Transverse colon (tissue), 4 donors: Measurements from ENCODE around the gene OGFOD1. TPM values are rescaled to one million over a fixed set of nuclear protein-coding genes. Genes with fewer than 3 reads are reported as not detected.

Source experiments
- DNase-seq: peaks from one replicate; pipeline ENCODE4 v3.0.0-alpha.2; 2019
- H3K27ac ChIP-seq, 4 donors: fragments of 200-600 bp; sonication (generic); 2 replicates each; pipeline ENCODE4 v1.5.1; 2016 to 2018; ENCODE audit warnings: inconsistent platforms in 4 of 4
- H3K27me3 ChIP-seq: fragments of 200-600 bp; sonication (generic); 2 replicates; pipeline ENCODE4 v1.5.1; 2017; ENCODE audit warnings: inconsistent platforms
- H3K36me3 ChIP-seq, 4 donors: fragments of 200-600 bp; sonication (generic); 2 replicates each; pipeline ENCODE4 v1.5.1; 2017 to 2019; ENCODE audit warnings: inconsistent platforms in 4 of 4
- H3K4me1 ChIP-seq, 4 donors: fragments of 200-600 bp; sonication (generic); 2 replicates each; pipeline ENCODE4 v1.5.1; 2017 to 2020; ENCODE audit warnings: inconsistent platforms in 4 of 4
- H3K4me3 ChIP-seq, 4 donors: fragments of 200-600 bp; sonication (generic); 1 replicate in 1 of 4; 2 replicates in 3 of 4; pipeline versions ENCODE4 v1.5.1 to v1.6.1; 2017 to 2019; ENCODE audit warnings: inconsistent platforms in 4 of 4
- H3K9me3 ChIP-seq, 2 donors: fragments of 200-600 bp; sonication (generic); 2 replicates each; pipeline ENCODE4 v1.5.1; 2017 to 2019; ENCODE audit warnings: inconsistent platforms in 2 of 2
- CTCF ChIP-seq, 5 experiments: fragments of 200-600 bp in 3 of 5; fragments of 450-650 bp in 2 of 5; sonication (generic) in 3 of 5; IDR thresholded peaks; 1 replicate in 2 of 5; 2 replicates in 3 of 5; pipeline ENCODE4 v1.5.1; 2016 to 2017; ENCODE audit warnings: antibody characterized with exemption in 5 of 5, inconsistent platforms in 3 of 5, mild to moderate bottlenecking in 2 of 5, moderate library complexity in 1 of 5
- EP300 ChIP-seq: sonication (generic); formaldehyde crosslinking; IDR thresholded peaks from one replicate; pipeline ENCODE4 v1.6.1; 2017; ENCODE audit warnings: antibody characterized with exemption, low read depth
- POLR2A ChIP-seq: fragments of 450-650 bp; IDR thresholded peaks from one replicate; pipeline ENCODE4 v1.6.1; 2016; ENCODE audit warnings: antibody characterized with exemption, mild to moderate bottlenecking, moderate library complexity
- POLR2AphosphoS5 ChIP-seq, 3 donors: sonication (generic); formaldehyde crosslinking; IDR thresholded peaks; one replicate each; pipeline ENCODE4 v1.6.1; 2016; ENCODE audit warnings: antibody characterized with exemption in 3 of 3
- WGBS, 2 donors: methylation state at CpG; one replicate each; pipeline ENCODE4 v1.1.5; 2018; ENCODE audit warnings: low coverage in 1 of 2; 5-methylcytosine and 5-hydroxymethylcytosine counted together
- in situ Hi-C, 4 donors: fragments of 200-750 bp; cut with MboI; loops; one replicate each; pipeline versions ENCODE4 v1.15.0 to v1.15.1; 2017; ENCODE audit warnings: low sequenced_read_pairs in 3 of 4, low pct_ligation_motif_present in 1 of 4, low pct_unique_long_range_greater_than_20kb in 1 of 4
- intact Hi-C: fragments of 100-400 bp; cut with DNase I; formaldehyde crosslinking; loops from one replicate; pipeline ENCODE4 v1.15.1; 2023; ENCODE audit warnings: low total_unique reads
- total RNA-seq, 4 donors: library from RNA; depleted of rRNA; stranded (reverse); fragments of >200 nt; gene quantifications; one replicate each; pipeline ENCODE4 v1.1.0, GENCODE V29; 2016

Gene OGFOD1
- total RNA-seq, 4 donors from 2014 or later = 2.8 to 22.5 (median 9.5) TPM

- DNase-seq = peak; percentile 94
- TF ChIP-seq CTCF (IDR thresholded peaks at IDR 0.05) (peak in 1 of 5 experiments; percentile 44), POLR2AphosphoS5 (IDR thresholded peaks at IDR 0.05) (peak; percentile 84 to 90 (median 84)), POLR2A (peak; percentile 89), EP300 (no peak)
- no peaks in the 10 kb centered on the region for H3K9me3 ChIP-seq
- in situ Hi-C loops = no loop called here
- no peaks in the 10 kb centered on the region for H3K27me3 ChIP-seq
- H3K27ac ChIP-seq = peak within 1 kb of the TSS; percentile 86 to 95 (median 90)
- intact Hi-C loops = no loop called here
- H3K4me1 ChIP-seq = peaks cover 9 to 29% (median 15%) of the 10 kb centered on the region in 4 donors
- no peaks in the 10 kb centered on the region for H3K36me3 ChIP-seq
- peak within 1 kb of the TSS; percentile 33 to 82 (median 62) for H3K4me3 ChIP-seq
- 1% methylated on average over 52 of the region's 65 CpGs; no CpG with 5 or more reads in 1 of the 2 donors for WGBS, 2 donors
Measured at GRCh38 chr16:56519459-56520250, 68.3 kb downstream of the OGFOD1 start, which contains the start of gene BBS2. Gene BBS2 (minus strand): TSS chr16:56520024. CDS start chr16:56519862, 162 bp downstream.

GRCh38 chr16:56520251-56520577 is 68.9 kb downstream of the OGFOD1 start:
- no peak for DNase-seq
- peaks cover 9 to 29% (median 15%) of the 10 kb centered on the region in 4 donors for H3K4me1 ChIP-seq
- intact Hi-C loops (no loop called here), in situ Hi-C loops (no loop called here)
- H3K4me3 ChIP-seq = peak overlapping the region in 3 of 4 donors; percentile 49 to 82 (median 76)
- no peaks in the 10 kb centered on the region for H3K36me3 ChIP-seq
- peak overlapping the region; percentile 86 to 95 (median 90) for H3K27ac ChIP-seq
- no peaks in the 10 kb centered on the region for H3K27me3 ChIP-seq
- 17 to 18% methylated on average over 2 to 4 of the region's 4 CpGs for WGBS, 2 donors
- H3K9me3 ChIP-seq = no peaks in the 10 kb centered on the region
- no peak for TF ChIP-seq EP300
- no peak for TF ChIP-seq POLR2A
- no peak for TF ChIP-seq POLR2AphosphoS5 (IDR thresholded peaks at IDR 0.05)
- no peak for TF ChIP-seq CTCF (IDR thresholded peaks at IDR 0.05)

- TF ChIP-seq POLR2A = no peak
- no peak for TF ChIP-seq POLR2AphosphoS5 (IDR thresholded peaks at IDR 0.05)
- TF ChIP-seq CTCF (IDR thresholded peaks at IDR 0.05) = no peak
- no peak for TF ChIP-seq EP300
- no peaks in the 10 kb centered on the region for H3K27me3 ChIP-seq
- H3K9me3 ChIP-seq = no peaks in the 10 kb centered on the region
- H3K4me3 ChIP-seq = no peak overlapping the region
- in situ Hi-C loops (no loop called here), intact Hi-C loops (no loop called here)
- no peak for DNase-seq
- 73 to 82% methylated on average over 6 to 9 of the region's 9 CpGs for WGBS, 2 donors
- no peak overlapping the region for H3K27ac ChIP-seq
- H3K36me3 ChIP-seq = no peaks in the 10 kb centered on the region
- H3K4me1 ChIP-seq = peaks cover 4 to 6% (median 5%) of the 10 kb centered on the region in 4 donors
Measured at GRCh38 chr16:56525236-56525635, 73.9 kb downstream of the OGFOD1 start.

Other genes starting within 250 kb of the OGFOD1 start
- gene AMFR, start 26.0 kb upstream of the OGFOD1 start, total RNA-seq = 100 to 1,000 TPM in 2 of 4 donors, 10 to 100 TPM in 2; 60.7 to 156 (median 114) TPM
- 10 to 100 TPM in 3 of 4 donors, 1 to 10 TPM in 1; 7.5 to 41.9 (median 23.0) TPM for gene NUDT21, start 222 bp upstream of the OGFOD1 start, total RNA-seq
- 100 to 1,000 TPM in 1 of 4 donors, 10 to 100 TPM in 3; 38.7 to 171 (median 41.2) TPM for gene BBS2, start 68.5 kb downstream of the OGFOD1 start, total RNA-seq
- gene MT4, start 113.5 kb downstream of the OGFOD1 start, total RNA-seq = 10 to 100 TPM in 1 of 4 donors, not detected in 3; 95.4 TPM
- gene MT3, start 138.0 kb downstream of the OGFOD1 start, total RNA-seq = 1 to 10 TPM in 1 of 4 donors, not detected in 3; 4.2 TPM
- 100 to 1,000 TPM in 2 of 4 donors, 10 to 100 TPM in 2; 68.8 to 459 (median 89.3) TPM for gene MT2A, start 157.0 kb downstream of the OGFOD1 start, total RNA-seq
- 1,000 to 10,000 TPM in 1 of 4 donors, 100 to 1,000 TPM in 3; 109 to 1,058 (median 257) TPM for gene MT1E, start 174.2 kb downstream of the OGFOD1 start, total RNA-seq
- gene MT1M, start 181.1 kb downstream of the OGFOD1 start, total RNA-seq = 10 to 100 TPM in 1 of 4 donors, 1 to 10 TPM in 2, not detected in 1; 2.7 to 48.3 (median 5.2) TPM
- gene MT1A, start 187.1 kb downstream of the OGFOD1 start, total RNA-seq = 10 to 100 TPM in 1 of 4 donors, 1 to 10 TPM in 2, not detected in 1; 4.4 to 35.2 (median 4.9) TPM
- gene MT1B, start 200.3 kb downstream of the OGFOD1 start, total RNA-seq = not detected
- 10 to 100 TPM in 3 of 4 donors, 1 to 10 TPM in 1; 6.8 to 54.5 (median 18.9) TPM for gene MT1F, start 206.4 kb downstream of the OGFOD1 start, total RNA-seq
- gene MT1G, start 216.5 kb downstream of the OGFOD1 start, total RNA-seq = 1,000 to 10,000 TPM in 1 of 4 donors, 100 to 1,000 TPM in 1, 10 to 100 TPM in 2; 21.0 to 1,835 (median 81.0) TPM
- 100 to 1,000 TPM in 1 of 4 donors, 1 to 10 TPM in 2, not detected in 1; 3.0 to 526 (median 5.6) TPM for gene MT1H, start 218.3 kb downstream of the OGFOD1 start, total RNA-seq
- gene MT1X, start 230.9 kb downstream of the OGFOD1 start, total RNA-seq = 100 to 1,000 TPM in 3 of 4 donors, 10 to 100 TPM in 1; 40.4 to 784 (median 274) TPM